GM18858 (cell line): ENCODE results near the gene SORBS1.
A peak's percentile ranks its signal among the peaks of the same experiment; 100 is the strongest.

Source experiments
- ATAC-seq: cut with Tn5 transposase; IDR thresholded peaks from one replicate; pipeline ENCODE4 v1.9.1; 2021; ENCODE audit not compliant: unreplicated experiment

Gene SORBS1

DNA sequence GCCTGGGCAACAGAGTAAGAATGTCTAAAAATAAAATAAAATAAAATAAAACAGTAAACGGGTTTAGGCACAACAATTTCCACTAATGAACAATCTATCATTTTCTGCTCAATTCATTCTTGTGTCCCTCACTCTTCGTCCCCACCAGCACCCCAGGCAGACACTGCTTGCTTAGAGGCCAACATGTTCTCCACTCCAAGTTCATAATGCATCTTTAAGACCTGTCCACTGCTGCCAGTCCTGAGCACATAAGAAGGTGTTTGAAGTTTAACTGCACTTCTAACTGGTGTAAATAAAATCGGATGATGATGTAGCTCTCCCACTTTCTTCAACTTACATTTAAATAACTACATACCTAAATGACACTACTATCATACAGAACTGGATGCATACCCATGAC lies 283.6 kb downstream of the SORBS1 start:
- no peak for ATAC-seq

DNA sequence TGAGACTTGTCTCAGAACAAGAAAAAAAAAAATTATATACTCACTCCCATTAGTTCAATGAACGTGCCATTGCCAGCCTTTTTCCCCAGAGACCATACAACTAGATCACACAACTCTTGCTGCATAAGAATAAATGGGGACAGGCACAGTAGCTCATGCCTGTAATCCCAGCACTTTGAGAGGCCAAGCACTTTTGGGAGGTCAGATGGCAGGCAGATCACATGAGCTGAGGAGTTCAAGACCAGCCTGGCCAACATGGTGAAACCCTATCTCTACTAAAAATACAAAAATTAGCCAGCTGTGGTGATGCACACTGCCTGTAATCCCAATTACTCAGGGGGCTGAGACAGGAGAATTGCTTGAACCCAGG lies 284.0 kb downstream of the SORBS1 start:
- ATAC-seq, result no peak

GRCh38 chr10:95276367-95277200 lies 284.6 kb downstream of the SORBS1 start:
- no peak for ATAC-seq

- ATAC-seq, result no peak
Measured at GRCh38 chr10:95275726-95276366, 285.3 kb downstream of the SORBS1 start.

GRCh38 chr10:95273393-95274312 lies 287.5 kb downstream of the SORBS1 start:
- ATAC-seq, result no peak

DNA sequence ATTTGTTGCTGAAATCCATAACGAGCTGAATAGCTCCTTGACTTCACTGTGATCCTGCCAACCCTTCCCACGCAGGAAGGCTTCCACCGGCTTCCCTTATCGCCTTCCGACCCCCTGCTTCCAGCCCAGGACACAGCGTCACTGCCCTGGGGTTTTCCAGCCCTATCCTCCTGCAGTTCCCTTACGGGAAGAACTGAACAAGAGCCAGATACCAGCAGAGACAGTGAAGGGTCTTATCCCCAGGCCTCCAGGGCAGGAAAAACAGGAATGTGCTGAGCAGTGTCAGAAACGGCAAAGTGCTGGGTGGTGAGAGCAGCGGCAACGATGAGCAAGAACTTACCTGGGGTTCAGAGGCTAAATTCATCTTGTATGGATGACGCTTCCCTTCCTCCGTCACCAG lies 292.7 kb downstream of the SORBS1 start:
- ATAC-seq, result no peak

DNA sequence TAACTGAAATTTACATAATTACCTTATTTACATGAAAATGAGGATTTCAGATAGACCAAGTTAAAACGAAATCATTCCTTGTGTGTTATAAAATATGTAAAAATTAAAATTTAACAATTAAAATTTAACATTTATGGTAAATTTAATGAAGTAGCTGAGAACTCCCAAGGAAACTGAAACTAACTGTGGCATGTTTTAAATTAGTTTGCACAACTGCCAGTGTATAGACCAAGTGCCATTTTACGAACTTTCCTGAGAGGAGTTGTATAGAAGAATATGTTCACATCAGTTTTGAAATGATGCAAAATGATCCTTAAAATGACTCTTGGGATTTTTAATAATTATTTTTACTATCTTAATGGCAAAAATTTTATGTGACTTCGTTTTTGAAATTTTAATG lies 293.9 kb downstream of the SORBS1 start:
- ATAC-seq, result no peak

DNA sequence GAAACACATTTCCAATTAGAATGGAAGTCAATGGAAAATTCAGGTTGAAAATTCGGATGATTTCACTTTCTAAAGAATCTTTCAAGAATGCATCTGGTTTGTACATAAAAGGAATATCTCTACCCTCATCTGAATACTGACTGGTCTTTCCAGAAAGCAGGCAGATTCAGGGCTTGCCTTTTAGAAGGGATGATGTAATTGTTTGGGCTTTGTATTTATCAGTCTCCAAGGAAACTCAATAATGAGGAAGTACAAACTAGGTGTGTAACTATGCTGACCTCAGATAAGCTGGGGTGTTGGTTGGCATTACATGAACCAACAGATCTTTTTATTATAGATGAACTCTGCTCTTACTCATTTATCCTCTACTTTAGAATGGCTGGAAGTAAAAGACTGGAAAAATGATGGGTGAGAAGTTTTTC lies 294.5 kb downstream of the SORBS1 start:
- ATAC-seq, result peak; percentile 95

DNA sequence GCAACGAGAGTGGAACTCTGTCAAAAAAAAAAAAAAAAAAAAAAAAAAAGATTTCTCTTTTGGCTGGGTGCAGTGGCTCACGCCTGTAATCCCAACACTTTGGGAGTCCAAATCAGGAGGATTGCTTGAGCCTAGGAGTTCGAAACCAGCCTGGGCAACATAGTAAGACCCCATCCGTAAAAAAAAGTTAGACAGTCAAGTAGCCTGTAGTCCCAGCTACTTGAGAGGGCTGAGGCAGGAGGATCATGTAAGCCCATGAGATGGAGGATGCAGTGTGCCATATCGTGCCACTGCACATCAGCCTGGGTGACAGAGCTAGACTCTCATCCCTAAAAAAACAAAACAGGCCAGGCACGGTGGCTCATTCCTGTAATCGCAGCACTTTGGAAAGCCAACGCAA lies 295.6 kb downstream of the SORBS1 start:
- no peak for ATAC-seq

DNA sequence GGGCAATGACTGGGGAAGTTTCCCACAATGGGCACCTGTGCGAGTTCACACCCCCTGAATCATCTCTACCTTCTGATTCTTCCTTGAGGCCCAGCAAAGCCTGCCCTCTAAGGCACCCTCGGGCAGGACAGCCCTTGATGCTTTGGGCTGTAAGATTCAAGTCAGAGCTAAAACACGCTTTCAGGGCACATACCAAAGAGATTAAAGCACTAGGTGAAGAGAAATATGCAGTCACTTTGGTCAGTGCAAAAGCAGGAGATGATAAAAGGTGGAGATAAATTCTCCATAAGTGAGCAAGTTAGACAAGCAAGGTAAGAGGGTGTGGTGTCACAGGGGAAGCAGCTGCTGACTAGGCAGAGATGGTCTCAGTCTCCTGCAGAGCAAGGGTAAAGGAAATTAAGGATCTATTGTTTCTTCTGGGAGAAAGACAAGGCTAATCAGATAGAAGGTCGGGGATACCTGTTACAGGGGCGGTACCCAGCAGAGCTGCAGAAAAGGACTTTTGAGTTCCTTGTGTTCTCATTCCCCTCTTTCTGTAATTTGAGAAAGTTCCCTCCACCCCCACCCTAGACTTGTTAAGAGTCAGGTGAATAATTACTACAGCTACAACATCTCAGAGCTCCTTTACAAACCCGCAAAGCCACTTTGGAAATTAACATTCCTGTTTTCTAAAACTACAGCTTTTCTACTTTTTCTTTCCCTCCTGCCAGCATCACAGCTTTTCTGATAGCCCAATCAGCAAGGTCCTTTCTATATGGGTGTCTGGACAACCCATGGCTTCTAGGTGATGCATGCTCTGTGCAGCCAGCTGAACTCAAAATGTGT lies 296.7 kb downstream of the SORBS1 start:
- no peak for ATAC-seq

- no peak for ATAC-seq
Measured at GRCh38 chr10:95263864-95264226, 297.3 kb downstream of the SORBS1 start.

DNA sequence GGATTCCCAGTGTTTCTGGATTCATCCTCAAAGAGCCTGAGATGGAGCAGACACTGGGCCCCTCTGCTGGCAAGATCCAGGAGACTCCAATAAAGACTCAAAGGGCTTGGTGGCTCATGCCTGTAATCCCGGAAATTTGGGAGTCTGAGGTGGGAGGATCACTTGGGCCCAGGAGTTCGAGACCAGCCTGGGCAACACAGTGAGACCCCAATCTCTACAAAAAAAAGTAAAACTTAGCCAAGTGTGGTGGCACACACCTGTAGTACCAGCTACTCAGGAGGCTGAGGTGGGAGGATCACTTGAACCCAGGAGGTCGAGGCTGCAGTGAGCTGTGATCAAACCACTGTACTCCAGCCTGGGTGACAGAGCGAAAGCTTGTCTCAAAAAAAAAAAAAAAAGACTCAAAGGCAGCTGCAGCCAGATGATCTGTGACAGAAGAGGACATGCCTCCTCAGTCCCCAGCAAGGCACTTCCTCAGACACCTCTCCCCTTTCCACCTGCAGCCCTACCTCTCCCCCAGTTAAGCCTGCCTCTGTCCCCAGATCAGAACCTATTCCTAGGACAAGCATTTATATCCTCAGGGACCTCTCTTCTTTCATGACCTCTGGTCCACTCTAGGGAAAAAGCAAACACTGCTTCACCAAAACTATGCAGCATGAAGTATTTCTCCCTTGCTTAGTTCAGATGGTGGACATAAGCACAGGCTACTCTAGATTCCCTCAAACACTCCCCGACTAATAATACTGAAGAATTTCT lies 298.2 kb downstream of the SORBS1 start:
- no peak for ATAC-seq

- ATAC-seq, result no peak
Measured at GRCh38 chr10:95261926-95262325, 299.2 kb downstream of the SORBS1 start.
